AG09319 (cell line): ENCODE results near the gene VPS33A.

Experiments
- DNase-seq: peaks from one replicate; pipeline ENCODE4 v3.0.0-alpha.2; 2010; ENCODE audit warnings: low read depth; ENCODE audit errors: extremely low read depth
- TF ChIP-seq, protein P1 (sequence below): IDR thresholded peaks from 2 replicates; pipeline ENCODE4 v1.5.1; 2011; ENCODE audit warnings: low read depth, mild to moderate bottlenecking, inconsistent platforms, low read length, moderate library complexity

The VPS33A gene

GRCh38 chr12:122185494-122186082, 80.7 kb downstream of the VPS33A start:
- TF ChIP-seq, protein P1, sequence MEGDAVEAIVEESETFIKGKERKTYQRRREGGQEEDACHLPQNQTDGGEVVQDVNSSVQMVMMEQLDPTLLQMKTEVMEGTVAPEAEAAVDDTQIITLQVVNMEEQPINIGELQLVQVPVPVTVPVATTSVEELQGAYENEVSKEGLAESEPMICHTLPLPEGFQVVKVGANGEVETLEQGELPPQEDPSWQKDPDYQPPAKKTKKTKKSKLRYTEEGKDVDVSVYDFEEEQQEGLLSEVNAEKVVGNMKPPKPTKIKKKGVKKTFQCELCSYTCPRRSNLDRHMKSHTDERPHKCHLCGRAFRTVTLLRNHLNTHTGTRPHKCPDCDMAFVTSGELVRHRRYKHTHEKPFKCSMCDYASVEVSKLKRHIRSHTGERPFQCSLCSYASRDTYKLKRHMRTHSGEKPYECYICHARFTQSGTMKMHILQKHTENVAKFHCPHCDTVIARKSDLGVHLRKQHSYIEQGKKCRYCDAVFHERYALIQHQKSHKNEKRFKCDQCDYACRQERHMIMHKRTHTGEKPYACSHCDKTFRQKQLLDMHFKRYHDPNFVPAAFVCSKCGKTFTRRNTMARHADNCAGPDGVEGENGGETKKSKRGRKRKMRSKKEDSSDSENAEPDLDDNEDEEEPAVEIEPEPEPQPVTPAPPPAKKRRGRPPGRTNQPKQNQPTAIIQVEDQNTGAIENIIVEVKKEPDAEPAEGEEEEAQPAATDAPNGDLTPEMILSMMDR, result no peak
- no peak for DNase-seq

DNA sequence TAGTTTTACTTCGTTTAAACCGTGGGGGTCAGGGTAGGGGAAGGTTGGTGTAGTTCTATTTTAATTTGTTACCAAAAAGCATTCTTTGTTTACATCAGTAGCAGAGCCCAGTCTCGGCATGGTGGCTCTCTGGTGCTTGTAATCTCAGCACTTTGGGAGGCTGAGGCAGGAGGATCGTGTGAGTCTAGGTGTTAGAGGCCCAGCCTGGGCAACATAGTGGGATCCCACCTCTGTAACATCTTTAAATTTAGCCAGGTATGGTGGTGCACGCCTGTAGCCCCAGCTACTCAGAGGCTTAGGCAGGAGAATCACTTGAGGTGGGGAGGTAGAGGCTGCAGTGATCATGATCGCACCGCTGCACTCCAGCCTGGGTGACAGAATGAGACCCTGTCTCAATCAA, 81.2 kb downstream of the VPS33A start:
- TF ChIP-seq, protein P1, result no peak
- no peak for DNase-seq

DNA sequence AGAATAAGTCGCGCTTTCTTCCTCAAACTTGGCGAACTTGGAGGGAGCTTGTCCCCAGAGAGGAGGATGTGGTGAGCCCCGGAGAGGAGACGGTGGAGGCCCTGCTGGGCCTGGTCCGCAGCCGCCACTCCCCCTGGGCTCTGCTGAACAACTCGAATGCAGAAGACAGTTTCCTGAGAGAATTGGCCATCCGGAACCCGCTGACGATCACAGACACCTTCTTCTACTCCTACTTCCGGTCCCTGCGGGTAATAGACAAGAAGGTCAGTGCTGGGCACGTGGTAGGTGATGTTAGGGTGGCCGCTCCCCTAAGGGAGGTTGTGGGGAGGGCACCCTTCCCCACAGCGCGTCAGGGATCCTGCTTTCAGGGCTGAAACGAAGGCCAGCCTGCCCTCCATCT, 81.8 kb downstream of the VPS33A start:
- no peak for DNase-seq

GRCh38 chr12:122183588-122183940, 82.7 kb downstream of the VPS33A start:
- DNase-seq, result no peak
- TF ChIP-seq, protein P1, result no peak

More for the DNA sequence above, 81.8 kb downstream of the VPS33A start:
- TF ChIP-seq, protein P1, result no peak

- DNase-seq, result no peak
- TF ChIP-seq, protein P1, result no peak
These were observed 83.3 kb downstream of the VPS33A start, which contains the start of gene LRRC43 for GRCh38 chr12:122182887-122183587. LRRC43 (plus strand) TSS chr12:122183123; CDS start chr12:122183145, 22 bp downstream.
